ENCODE data around the gene RBM33. TPM values are rescaled to one million over a fixed set of nuclear protein-coding genes. Genes with fewer than 3 reads are reported as not detected.

The RBM33 gene
- total RNA-seq, 1 experiment from 2014 or later, result 61.1 TPM

DNA sequence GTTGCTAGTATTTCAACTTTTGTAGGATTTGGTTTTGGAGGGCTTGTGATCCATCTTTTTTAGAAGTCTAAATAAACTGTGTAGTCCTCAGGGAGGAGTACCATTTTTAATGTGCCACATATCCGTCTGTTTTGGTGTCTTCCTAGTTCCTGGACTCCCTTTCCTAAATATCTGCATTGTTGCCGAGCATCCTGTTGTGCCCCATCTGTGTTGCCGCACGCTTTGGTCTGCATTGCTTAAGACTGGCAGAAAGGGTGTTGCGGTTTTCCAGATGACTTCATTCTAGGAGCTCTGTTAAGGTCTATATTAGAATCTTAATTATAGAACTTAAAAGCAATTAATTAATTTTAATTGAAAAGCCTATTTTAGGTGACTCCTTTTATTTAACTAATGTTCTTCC, 49.4 kb downstream of the RBM33 start:
- ChIA-PET POLR2A (no interaction called here), CTCF (no interaction called here)
- no TSS peak for BruUV-seq (replicated peaks)
- no peaks in the 10 kb centered on the region for H3K9me3 ChIP-seq (ENCODE audit: control insufficient read depth, insufficient read depth, low read depth, low read length)
- TF ChIP-seq POLR2AphosphoS5 (IDR thresholded peaks at IDR 0.05; ENCODE audit: low read depth, low read length), result no peak
- TF ChIP-seq TCF7L2 (IDR thresholded peaks at IDR 0.05; ENCODE audit: low read depth, low read length), result no peak
- TF ChIP-seq, protein P1, sequence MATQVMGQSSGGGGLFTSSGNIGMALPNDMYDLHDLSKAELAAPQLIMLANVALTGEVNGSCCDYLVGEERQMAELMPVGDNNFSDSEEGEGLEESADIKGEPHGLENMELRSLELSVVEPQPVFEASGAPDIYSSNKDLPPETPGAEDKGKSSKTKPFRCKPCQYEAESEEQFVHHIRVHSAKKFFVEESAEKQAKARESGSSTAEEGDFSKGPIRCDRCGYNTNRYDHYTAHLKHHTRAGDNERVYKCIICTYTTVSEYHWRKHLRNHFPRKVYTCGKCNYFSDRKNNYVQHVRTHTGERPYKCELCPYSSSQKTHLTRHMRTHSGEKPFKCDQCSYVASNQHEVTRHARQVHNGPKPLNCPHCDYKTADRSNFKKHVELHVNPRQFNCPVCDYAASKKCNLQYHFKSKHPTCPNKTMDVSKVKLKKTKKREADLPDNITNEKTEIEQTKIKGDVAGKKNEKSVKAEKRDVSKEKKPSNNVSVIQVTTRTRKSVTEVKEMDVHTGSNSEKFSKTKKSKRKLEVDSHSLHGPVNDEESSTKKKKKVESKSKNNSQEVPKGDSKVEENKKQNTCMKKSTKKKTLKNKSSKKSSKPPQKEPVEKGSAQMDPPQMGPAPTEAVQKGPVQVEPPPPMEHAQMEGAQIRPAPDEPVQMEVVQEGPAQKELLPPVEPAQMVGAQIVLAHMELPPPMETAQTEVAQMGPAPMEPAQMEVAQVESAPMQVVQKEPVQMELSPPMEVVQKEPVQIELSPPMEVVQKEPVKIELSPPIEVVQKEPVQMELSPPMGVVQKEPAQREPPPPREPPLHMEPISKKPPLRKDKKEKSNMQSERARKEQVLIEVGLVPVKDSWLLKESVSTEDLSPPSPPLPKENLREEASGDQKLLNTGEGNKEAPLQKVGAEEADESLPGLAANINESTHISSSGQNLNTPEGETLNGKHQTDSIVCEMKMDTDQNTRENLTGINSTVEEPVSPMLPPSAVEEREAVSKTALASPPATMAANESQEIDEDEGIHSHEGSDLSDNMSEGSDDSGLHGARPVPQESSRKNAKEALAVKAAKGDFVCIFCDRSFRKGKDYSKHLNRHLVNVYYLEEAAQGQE (IDR thresholded peaks at IDR 0.05; ENCODE audit: insufficient read depth in 1 of 2, low read depth in 2 of 2, low read length in 1 of 2), result no peak
- TF ChIP-seq SIN3A (IDR thresholded peaks at IDR 0.05; ENCODE audit: borderline replicate concordance, insufficient read depth, low read depth, low read length), result no peak
- TF ChIP-seq, protein P2, sequence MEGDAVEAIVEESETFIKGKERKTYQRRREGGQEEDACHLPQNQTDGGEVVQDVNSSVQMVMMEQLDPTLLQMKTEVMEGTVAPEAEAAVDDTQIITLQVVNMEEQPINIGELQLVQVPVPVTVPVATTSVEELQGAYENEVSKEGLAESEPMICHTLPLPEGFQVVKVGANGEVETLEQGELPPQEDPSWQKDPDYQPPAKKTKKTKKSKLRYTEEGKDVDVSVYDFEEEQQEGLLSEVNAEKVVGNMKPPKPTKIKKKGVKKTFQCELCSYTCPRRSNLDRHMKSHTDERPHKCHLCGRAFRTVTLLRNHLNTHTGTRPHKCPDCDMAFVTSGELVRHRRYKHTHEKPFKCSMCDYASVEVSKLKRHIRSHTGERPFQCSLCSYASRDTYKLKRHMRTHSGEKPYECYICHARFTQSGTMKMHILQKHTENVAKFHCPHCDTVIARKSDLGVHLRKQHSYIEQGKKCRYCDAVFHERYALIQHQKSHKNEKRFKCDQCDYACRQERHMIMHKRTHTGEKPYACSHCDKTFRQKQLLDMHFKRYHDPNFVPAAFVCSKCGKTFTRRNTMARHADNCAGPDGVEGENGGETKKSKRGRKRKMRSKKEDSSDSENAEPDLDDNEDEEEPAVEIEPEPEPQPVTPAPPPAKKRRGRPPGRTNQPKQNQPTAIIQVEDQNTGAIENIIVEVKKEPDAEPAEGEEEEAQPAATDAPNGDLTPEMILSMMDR (IDR thresholded peaks at IDR 0.05), result no peak
- no peaks in the 10 kb centered on the region for H3K4me1 ChIP-seq (ENCODE audit: control insufficient read depth, insufficient read depth, low read length)
- in situ Hi-C loops (cut with HindIII; ENCODE audit: low pct_unique_long_range_greater_than_20kb, low sequenced_read_pairs) (no loop called here), intact Hi-C loops (cut with micrococcal nuclease; ENCODE audit: unreplicated experiment) (no loop called here)
- no peaks in the 10 kb centered on the region for H3K27me3 ChIP-seq (ENCODE audit: control insufficient read depth, insufficient read depth, low read length)
- ATAC-seq, result no peak
- no peak for DNase-seq (ENCODE audit: low read depth, low spot score)
- H3K27ac ChIP-seq (ENCODE audit: low read length), result no peak overlapping the region
- no peaks in the 10 kb centered on the region for H3K36me3 ChIP-seq (ENCODE audit: control insufficient read depth, insufficient read depth, low read length)
- H3K4me3 ChIP-seq (ENCODE audit: low read depth in 2 of 2, low read length in 2 of 2), result no peak overlapping the region

DNA sequence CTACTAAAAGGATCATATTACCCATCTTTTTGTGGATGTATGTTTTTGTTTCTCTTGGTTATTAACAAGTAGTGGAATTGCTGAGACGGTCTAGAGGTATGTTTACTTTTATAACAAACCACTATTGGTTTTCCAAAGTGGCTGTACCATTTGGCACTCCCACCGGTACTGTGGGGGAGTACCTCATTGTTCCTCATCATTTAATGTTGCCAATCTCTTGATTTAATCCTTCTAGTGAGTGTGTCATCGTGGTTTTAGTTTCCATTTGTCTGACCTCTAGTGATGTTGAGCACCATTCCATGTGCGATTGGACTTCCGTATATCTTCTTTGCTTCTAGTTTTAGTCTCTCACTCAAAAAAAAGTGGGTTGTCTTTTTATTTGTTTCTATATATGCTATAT, 50.4 kb downstream of the RBM33 start:
- H3K4me1 ChIP-seq (ENCODE audit: control insufficient read depth, insufficient read depth, low read length), result no peaks in the 10 kb centered on the region
- no TSS peak for BruUV-seq (replicated peaks)
- H3K4me3 ChIP-seq (ENCODE audit: low read depth in 2 of 2, low read length in 2 of 2), result no peak overlapping the region
- ChIA-PET POLR2A (no interaction called here), CTCF (no interaction called here)
- TF ChIP-seq, protein P2 (IDR thresholded peaks at IDR 0.05), result no peak
- TF ChIP-seq SIN3A (IDR thresholded peaks at IDR 0.05; ENCODE audit: borderline replicate concordance, insufficient read depth, low read depth, low read length) (no peak), TCF7L2 (IDR thresholded peaks at IDR 0.05; ENCODE audit: low read depth, low read length) (no peak), POLR2AphosphoS5 (IDR thresholded peaks at IDR 0.05; ENCODE audit: low read depth, low read length) (no peak)
- TF ChIP-seq, protein P1 (IDR thresholded peaks at IDR 0.05; ENCODE audit: insufficient read depth in 1 of 2, low read depth in 2 of 2, low read length in 1 of 2), result no peak
- H3K36me3 ChIP-seq (ENCODE audit: control insufficient read depth, insufficient read depth, low read length), result no peaks in the 10 kb centered on the region
- no peaks in the 10 kb centered on the region for H3K27me3 ChIP-seq (ENCODE audit: control insufficient read depth, insufficient read depth, low read length)
- H3K27ac ChIP-seq (ENCODE audit: low read length), result no peak overlapping the region
- H3K9me3 ChIP-seq (ENCODE audit: control insufficient read depth, insufficient read depth, low read depth, low read length), result no peaks in the 10 kb centered on the region
- in situ Hi-C loops (cut with HindIII; ENCODE audit: low pct_unique_long_range_greater_than_20kb, low sequenced_read_pairs) (no loop called here), intact Hi-C loops (cut with micrococcal nuclease; ENCODE audit: unreplicated experiment) (no loop called here)
- DNase-seq (ENCODE audit: low read depth, low spot score), result no peak
- ATAC-seq, result no peak
